ENCODE measurements around the gene BSDC1.

BSDC1 gene

GRCh38 chr1:32394890-32395432, 720 bp upstream of the BSDC1 start:
- DNase-seq (ENCODE audit: low spot score) = no peak

DNA sequence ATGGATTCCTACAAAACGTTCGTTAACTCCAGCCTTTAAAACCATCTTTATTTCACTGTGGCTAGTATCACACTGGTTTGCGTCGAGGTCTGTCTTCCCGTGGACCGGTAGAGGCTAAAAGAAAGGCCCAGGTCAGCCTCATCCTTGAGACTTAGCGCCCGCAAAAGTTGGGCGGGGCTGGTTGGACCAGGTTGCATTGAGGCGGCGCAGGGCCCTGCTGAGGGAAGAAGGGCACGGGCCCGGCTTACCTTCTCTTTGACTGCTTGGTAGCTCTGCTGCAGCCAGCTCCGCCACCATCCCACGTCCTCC, 455 bp downstream of the BSDC1 start:
- peak; percentile 36 for DNase-seq (ENCODE audit: low spot score)

DNA sequence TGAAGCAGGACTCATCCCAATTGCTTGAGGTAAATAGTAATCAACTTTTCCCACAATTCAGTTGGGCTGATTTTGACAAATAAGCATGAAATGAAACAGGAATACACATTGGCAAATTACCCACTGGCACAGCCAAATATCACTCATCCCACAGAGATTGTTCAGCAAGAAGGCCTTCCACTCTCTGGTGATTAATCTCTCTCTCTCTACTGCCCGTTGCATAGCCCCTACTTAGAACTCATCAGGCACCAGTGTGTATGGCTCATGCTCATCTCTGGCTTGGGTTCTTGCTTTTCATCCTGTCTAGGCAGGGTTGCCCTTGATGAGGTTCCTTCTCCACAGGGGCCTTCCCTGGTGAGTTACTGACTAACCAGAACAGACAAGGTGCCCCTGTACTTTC, 1.1 kb downstream of the BSDC1 start:
- DNase-seq (ENCODE audit: low spot score) = peak; percentile 22

DNA sequence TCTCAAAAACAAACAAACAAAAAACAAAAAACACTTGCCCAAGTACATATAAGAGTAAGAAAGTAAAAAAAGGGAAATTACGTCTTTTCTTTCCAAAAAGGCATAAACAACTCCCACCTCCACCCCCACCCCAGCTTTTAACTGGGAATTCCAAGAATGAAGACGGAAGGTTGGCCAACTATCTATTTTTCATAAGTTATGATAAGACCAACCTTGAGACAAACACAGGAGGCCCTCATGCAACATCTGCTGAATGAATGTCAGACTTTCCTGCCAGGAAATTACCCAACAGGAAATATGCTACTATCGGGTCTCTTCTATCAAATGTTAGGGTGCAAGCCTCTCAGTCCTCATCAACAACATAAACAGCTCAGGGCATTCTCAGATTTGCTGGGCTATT, 1.9 kb downstream of the BSDC1 start:
- DNase-seq (ENCODE audit: low spot score) = no peak

DNA sequence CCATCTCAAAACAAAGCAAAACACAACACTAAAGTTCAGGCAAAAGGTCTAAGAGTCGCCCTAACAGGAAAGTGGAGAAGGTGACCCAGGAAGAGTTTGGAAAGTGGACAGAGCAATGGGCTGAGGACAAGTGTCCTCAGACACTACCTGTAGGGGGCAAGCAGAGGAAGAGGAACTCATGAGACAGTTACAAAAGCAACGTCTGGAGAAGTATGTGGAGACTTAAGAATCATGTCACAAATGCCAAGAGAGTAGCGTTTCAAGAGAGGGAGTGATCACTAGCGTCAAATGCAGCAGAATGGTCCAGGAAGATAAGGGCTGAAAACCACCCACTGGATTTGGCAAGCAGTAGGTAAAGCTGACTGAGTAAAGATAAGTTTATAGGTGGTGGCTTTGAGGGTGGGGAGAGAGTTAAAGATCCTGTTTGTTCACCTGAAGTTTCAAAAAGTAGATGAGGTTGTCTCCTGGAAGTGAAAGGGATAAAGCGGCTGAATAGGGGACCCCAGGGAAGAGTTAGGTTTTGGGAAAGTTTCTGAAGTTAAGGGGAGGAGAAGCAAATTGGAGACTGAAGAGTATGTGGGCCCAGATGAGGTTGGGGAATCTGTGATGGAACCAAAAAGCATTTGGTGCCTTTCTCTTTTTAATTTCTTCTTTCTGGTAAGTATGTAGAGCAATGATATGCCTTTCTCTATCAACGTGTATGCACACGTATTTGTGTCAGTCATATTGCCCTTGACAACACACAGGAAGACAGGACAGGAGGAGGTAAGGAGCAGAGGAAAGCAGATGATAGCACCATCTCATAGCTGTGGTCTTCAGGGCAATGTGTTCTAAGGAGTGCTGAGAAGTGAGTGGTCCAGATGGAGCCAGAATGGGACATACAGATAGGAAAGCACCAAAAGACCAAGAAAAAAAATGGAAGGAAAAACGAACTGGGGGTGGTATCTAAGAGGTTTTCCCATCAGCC, 3.1 kb downstream of the BSDC1 start:
- DNase-seq (ENCODE audit: low spot score) = no peak

DNA sequence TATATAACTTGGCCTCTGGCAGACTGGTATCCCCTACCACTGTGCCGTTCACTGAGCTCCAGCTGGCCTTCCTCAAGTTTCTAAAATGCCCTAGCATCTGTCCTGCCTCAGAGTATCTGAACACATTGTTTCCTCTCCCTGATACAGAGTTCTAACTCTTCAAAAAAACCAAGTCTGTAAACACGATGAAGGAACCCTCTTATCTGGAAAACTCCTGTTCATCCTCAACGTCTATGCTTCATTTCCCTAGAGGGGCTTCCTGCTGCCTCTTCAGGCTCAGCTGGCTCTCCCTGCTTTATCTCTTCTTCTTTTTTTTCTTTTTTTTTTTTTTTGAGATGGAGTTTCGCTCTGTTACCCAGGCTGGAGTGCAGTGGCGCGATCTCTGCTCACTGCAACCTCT, 5.6 kb downstream of the BSDC1 start:
- no peak for DNase-seq (ENCODE audit: low spot score)

GRCh38 chr1:32386676-32387392, 7.4 kb downstream of the BSDC1 start:
- DNase-seq (ENCODE audit: low spot score) = no peak

DNA sequence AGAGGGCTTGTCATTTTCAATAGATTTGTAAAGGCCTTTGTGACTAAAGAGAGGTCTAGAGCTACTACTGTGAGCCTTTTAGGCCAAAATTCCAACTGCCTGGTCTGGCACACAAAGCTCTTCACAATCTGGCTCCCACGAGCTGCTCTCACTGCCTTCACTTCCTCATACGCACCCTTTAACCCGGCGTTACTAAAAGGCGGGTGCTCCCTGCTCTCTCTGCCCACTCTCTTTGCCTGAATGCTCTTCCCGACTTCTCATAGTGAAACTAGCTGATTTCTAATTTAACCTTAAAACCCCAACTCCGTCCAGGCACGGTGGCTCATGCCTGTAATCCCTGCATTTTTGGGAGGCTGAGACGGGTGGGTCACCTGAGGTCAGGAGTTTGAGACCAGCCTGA, 14.2 kb downstream of the BSDC1 start:
- no peak for DNase-seq (ENCODE audit: low spot score)

DNA sequence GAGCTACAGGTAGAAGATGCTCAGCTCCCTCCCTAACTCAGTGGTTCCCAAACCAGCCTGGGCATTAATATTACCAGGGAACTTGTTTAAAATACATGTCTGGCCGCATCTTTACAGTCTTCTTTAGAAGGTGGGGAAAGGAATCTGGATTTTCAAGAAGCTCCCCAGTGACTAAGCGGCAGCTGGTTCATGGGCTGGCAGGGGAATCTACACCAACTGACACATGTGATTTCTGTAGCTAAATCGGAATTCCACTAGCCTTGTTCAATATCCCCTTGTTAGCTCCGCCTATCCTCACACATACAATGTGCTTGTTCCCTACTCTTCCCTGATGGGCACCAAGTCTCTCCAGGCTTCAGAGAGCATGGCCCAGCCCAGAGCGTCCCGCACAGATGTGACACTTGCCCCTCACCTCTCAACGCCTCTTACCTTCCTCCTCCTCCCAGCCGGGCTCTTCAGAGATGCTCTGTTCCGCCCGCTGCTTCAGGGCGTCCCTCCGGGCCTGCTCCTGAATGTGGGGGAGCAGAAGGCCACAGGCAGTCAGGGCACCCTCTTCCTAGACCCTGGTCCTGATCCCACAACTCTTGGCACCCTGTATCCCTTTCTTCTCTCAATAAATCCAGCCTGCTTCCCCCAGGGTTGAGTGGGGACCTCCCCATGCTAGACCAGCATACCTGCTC, 16.6 kb downstream of the BSDC1 start:
- DNase-seq (ENCODE audit: low spot score) = no peak

GRCh38 chr1:32376199-32376598, 18.0 kb downstream of the BSDC1 start:
- no peak for DNase-seq (ENCODE audit: low spot score)

DNA sequence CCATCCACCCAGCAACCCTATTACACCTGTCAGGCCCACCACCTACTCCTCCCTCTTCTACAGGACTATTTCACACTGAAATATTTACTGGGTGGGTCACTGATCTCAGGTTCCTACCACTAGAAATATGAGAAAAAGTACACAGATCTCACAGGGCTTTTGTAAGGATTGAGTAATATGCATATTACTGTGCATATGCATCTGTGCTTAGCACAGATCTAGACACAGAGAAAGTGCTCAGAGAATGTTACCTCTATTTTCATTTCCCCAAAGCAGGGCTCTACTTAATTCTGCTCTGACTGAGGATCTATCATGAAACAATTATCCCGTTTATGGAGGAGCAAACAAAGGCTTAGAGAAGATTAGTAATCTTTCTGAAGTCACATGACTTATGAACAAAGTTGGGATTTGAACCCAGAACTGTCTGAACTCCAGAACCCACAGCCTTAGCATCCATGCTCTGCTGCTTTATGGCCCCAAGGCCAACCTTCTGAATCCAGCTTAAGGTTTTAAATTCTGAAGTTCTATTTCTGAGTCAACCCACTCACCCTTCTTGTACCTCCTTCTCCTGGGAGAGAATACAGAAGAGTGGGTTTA, 20.1 kb downstream of the BSDC1 start:
- no peak for DNase-seq (ENCODE audit: low spot score)

- DNase-seq (ENCODE audit: low spot score) = no peak
These were observed 22.0 kb downstream of the BSDC1 start for GRCh38 chr1:32372149-32372756.

DNA sequence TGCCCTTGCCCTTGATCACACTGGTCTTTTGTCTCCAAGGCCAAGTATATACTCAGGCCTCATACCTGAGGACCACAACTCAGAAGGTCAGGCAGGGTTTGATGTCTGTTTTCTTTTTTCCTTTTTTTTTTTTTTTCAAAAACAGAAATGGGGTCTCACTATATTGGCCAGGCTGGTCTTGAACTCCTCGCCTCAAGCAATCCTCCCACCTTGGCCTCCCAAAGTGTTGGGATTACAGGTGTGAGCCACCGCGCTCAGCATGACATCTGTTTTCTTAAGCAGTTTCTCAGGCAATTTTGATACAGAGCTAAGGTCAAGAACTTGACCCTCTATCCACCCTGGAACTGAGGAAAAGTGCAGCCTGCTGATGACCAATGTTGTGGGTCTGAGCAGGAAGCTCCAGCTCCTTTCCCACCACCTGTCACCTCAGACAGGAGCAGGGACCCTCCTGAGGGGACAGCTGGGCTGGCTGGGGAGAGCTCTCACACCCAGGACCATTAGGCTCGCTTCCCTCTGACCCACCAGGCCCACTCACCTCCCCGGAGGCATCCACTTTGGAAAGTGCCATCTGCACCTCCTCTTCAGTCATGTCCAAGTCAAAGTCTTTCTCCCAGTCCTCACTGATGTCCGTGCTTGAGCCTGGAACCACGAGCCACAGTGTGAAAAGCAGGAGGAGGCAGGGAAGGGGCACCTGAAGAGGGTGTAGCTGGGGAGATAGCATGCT, 26.2 kb downstream of the BSDC1 start:
- no peak for DNase-seq (ENCODE audit: low spot score)

DNA sequence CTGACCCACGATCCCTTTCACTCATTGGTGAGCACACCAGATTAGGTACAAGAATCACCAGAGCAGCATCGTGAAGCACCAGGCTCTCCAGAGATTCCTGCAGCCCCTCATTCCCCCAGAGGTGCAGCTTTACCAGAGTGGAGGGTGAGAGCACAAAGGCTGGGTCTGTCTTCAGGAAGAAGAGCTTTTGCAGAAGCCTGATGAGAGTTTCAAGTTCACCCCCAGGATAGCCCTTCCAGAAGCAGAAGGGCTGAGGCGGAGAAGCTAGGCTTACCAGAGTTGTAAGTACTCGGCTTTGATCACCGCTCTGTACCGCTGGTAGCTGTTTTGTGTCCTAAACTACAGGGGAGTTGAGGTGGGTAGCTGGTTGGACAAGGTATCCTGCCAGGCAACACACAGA, 28.8 kb downstream of the BSDC1 start:
- DNase-seq (ENCODE audit: low spot score) = no peak

GRCh38 chr1:32364836-32365235, 29.4 kb downstream of the BSDC1 start:
- DNase-seq (ENCODE audit: low spot score) = no peak

GRCh38 chr1:32363713-32364112, 30.5 kb downstream of the BSDC1 start:
- no peak for DNase-seq (ENCODE audit: low spot score)

- DNase-seq (ENCODE audit: low spot score) = no peak
These were observed 31.5 kb downstream of the BSDC1 start, which contains the start of the genes FAM229A and TSSK3 for GRCh38 chr1:32362474-32363313. Gene FAM229A, minus strand, starts transcription at chr1:32362485. Its CDS starts 394 bp downstream, at chr1:32362091. Gene TSSK3, plus strand, starts transcription at chr1:32362539. Its CDS starts 163 bp downstream, at chr1:32362702.

GRCh38 chr1:32361674-32362473, 32.4 kb downstream of the BSDC1 start:
- DNase-seq (ENCODE audit: low spot score) = peak; percentile 72

DNA sequence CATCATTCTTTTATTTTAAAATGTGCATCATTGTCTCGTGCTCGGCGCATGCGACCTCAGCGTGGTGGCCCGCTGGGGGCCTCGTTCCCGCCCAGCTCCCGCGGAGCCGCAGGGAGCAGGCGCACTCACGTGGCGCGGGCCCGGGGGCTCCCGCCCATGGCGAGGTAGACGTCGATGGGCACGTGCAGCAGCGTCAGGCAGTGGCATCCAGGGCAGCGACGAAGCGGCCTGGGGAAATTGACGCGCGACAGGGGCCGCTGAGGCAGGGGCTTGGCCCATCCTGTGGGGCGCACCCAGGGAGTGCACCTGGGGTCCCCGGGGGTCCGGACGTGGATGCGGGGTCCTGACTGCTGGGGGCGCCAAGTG, 33.0 kb downstream of the BSDC1 start:
- DNase-seq (ENCODE audit: low spot score) = no peak

All from AG08396 (cell line).